NCI-H2081 treated with DMSO at 0.1 percent for 48 hours (cell line): ENCODE results near the gene SEC16A.

ENCODE experiments used
- DNase-seq: peaks from one replicate; lab custom pipeline; 2025; lab: John Stamatoyannopoulos, UW

Gene SEC16A

DNA sequence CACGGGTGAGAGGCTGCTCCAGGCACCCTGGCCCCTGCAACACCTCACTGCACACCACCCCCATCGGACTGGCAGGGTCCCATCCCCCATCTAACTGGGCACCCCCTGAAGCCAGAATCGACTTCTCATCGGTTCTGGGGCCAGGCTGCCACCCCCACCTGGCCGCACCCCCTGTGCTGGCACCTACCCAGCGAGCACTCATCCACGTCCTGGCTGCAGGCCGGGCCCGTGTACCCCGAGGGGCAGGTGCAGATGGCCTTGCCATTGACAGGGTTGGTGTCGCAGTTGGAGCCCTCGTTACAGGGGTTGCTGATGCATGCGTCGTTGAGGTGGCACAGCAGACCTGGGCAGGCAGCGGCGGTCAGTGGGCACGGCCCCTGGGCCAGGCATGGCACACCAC, 35.1 kb upstream of the SEC16A start:
- DNase-seq, result no peak

DNA sequence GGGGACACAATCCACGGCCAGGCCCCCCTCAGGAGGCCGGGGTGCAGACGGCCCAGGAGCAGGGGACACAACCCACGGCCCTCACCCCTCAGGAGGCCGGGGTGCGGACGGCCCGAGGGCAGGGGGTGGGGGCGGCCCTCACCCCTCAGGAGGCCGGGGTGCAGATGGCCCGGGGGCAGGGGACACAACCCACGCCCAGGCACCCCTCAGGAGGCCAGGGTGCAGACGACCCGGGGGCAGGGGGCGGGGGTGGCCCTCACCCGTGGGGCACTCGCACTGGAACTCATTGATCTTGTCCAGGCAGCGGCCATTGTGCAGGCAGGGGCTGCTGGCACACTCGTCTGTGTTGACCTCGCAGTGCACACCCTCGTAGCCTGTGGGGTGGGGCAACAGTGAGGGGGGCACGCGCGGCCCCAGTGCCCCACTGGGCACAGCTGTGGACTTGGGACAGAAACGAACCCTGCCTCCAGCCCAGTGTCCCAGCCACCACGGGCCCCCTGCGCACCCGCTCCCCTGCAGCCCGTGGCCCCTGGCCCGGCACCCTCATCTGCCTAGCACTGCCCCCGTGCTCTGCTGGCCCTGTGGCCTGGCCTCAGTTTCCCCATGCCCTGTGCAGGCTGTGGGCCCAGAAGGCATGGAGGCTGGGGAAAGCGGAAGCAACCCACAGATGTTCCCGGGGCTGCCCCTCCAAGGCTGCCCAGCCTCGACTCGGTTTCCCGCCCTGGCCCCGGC, 34.3 kb upstream of the SEC16A start:
- no peak for DNase-seq

DNA sequence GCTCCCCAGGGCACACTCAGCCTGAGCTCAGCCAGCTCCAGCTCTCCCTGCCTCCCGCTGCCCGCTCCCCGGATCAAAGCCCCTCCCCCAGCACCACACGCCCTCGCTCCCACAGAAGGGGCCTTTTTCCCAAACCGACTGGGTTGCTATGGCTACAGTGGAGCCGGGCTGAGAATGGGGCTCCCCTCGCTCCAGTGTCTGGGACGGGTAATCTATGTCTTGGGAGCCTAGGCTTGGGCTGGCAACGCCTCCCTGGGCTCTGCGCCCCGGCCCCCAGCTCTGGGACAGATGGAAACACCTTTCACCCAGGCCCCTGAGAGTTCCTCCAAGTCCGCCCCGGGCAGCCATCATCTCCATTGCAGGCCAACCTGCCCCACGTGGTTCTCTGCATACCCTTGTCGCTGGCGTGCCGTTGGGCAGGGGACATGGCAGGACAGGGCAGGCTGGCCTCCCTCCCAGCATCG, 33.4 kb upstream of the SEC16A start:
- DNase-seq, result no peak

DNA sequence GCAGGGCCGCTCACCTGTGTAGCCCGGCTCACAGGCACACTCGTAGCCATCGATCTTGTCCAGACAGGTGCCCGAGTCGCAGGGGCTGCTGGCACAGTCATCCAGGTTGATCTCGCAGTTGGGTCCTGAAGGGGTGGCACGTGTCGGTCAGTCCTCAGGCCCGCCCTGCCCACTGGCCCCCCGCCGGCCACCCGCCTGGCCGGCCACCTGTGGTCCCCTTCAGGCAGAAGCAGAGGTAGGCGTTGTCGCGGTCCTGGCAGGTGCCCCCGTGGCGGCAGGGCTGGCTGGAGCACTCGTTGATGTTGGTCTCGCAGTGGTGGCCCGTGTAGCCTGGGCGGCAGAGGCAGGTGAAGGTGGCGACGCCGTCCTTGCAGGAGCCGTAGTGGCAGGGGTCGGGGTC, 32.4 kb upstream of the SEC16A start:
- DNase-seq, result no peak

DNA sequence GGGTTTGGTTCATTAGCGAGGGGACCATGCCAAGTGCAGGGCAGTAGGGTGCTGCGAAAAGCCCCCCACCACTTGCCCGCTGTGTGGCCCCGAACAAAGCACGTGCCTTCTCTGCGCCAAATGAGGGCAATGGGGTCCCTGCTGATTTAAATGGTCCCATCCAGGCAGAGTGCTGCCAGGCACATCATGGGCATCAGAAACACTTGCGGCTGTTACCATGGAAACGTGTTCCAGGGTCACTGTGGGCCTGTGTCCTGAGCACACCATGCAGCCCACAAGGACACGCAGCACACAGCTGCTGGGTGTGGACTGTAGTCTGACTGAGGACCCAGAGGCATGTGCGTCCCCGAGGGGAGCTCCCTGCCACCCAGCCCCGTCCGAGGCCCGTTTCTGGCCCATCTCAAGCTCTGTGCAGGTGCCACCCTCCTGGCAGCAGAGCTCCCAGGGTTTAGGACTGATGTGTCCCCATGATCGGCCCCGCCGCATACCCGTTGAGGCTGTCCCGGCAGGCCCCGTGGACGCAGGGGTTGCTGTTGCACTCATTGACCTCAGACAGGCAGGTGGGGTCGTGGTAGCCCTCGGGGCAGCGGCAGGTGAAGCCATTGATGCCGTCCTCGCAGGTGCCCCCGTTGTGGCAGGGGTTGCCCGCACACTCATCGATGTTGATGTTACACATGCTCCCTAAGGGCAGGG, 31.3 kb upstream of the SEC16A start:
- DNase-seq, result no peak

DNA sequence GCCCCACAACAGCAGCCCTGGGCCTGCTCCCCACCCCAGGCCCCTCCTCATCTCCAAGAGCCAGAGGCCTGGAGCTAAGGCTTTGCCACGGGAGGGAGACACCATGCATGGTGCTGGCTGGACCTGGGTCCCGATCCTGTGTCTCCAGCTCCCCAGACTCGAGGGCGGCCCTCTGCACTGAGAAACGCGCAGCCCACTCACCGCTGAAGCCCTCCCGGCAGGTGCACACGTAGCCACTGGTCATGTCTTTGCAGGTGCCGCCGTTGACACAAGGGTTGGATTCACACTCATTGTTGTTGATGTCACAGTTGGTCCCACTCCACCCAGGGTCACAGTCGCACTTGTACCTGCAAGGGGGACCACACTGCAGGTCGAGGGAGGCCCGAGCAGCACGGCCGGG, 30.4 kb upstream of the SEC16A start:
- DNase-seq, result no peak

DNA sequence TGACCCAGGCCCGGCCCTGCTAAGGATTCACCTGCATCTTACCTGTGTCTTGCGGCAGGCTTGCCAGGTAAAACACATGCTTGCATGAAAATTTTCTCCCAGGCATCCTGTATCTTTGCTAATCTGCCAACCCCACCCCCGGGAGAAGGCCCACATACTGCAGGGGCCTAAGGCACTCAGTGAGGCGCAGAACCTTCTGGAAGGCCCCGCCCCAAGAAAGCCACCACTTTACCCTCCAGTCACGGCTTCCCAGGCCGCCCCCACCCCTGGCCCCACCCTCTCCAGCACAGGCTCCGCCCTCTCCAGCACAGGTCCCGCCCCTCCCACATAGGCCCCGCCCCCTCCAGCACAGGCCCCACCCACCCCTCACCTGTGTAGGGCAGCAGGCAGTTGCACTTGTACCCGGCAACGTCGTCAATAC, 29.8 kb upstream of the SEC16A start:
- no peak for DNase-seq

DNA sequence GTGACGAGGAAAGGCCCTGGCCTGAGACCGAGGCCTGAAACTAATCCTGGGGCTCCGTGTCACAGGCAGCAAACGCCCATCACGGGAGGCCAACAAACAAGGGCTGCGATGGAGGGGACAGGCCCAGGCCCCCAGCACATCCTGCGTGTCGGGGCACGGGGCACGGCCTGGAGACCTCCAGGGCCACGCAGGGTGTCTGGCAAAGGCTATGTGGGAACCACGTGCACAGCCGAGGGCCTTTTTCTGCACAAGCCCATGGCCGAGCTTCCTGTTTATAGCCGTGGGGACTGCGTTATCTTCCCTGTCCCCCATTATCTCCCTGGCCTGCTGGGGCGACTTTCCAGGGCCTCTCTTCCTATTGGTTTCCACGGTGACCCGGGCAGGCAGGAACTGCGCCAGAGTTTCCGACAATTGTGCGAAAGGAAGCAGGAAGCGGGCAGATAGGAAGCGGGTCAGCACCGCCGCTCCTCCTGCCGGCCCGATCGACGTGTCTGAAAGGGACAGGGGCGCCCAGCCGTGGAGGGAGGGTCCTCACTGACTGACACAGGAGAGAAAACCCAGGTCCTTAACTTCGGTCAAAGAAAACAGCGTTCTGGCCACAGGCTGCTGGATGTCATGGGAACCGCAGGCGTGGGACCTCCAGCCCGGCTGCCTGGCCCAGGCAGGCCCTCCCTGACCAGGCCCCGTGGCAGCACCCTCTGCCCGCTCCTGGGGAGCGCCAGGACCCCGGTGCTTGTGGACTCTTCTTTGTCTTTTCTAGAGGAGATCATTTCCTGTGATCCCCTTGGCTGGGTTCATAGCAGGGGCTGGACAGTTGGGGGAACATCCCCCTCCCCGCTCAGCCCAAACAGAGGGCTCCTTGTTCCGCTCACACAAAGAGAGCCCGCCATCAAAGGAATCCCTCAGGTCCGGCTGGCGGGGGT, 29.1 kb upstream of the SEC16A start:
- no peak for DNase-seq

DNA sequence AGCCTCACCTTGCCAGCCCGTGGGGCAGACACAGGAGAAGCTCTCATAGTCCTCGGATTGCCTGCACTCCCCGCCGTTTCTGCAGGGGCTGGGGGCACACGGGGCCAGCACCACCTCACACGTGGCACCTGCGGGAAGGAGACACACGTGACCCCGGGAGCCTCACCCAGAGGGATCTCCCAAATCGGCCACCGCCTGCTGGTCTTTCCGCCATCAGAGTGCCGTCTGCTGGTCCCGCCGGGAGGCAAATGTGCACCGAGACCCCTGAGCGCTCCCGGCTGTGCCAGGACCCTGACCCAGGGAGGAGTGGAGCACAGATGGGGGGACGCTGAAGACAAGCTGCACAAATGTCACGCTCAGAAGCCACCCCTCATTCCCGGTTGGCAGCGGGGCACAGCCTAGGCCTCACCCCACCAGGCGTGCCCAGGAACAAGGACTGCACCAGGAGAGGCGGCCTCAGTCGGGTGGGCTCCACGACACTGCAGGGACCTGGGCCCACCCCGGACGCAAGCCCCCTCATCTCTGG, 28.4 kb upstream of the SEC16A start:
- DNase-seq, result no peak

DNA sequence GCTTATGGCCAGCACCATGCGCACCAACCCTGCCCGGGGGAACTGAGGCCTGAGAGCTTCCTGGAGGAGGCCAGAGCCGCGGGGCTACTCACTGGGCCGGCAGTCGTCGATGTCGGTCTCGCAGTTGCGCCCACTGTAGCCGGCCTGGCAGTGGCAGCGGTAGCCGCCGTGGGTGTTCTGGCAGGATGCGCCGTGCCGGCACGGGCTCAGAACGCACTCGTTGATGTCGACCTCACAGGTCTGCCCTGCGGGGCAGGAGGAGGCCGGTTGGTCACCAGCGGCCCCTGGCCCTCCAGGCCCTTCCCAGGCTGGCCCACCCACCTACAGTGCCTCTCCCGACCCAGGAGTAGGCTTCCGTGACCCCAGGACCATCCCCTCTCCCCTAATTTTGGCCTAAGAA, 27.7 kb upstream of the SEC16A start:
- DNase-seq, result no peak

DNA sequence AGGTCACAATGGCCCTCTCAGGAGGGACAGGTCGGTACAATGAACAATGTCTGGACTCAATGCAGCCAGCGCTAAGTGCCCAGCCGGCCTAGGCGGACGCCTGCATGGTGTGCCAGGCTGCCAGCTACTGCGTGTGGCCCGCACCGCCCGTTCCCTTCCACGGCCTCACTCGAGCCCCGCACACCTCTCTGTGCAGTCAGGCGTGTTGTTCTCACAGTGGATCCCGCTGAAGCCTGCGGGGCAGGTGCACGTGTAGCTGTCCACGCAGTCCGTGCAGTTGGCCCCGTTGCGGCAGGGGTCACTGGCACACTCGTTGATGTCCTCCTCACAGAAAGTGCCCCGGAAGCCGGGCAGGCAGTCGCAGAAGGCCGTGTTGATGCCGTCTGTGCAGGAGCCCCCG, 26.7 kb upstream of the SEC16A start:
- DNase-seq, result no peak

DNA sequence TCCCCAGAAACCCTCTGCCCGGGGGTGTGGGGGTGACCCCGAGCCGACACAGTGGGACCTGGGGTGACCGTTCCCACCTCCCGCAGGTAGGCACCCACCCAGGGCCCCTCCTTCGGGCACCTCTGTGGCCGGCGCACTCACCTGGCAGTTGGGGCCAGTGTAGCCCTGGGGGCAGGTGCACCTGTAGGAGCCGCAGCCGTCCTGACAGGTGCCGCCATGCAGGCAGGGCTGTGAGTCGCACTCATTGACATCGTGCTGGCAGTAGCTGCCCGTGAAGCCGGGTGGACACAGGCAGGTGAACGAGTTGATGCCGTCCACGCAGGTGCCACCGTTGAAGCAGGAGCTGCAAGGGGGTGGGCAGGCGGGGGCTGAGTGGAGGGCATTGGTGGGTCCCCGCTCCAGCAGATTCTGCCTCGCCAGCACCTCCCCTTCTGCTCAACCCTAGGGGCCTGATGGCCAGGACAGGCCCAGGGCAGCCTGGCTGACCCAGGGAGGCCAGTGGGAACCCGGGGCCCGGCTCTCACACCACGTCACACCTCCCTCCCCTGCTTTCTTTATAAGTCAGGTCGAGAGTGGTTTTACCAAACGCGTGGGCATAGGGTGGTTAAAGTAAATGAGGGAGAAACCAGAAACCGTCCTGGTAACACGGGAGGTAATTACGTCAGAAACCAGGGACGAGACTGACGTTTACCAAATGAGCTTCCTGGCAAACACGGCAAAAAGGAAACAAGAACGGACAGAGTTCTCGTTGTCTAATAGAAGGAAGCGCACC, 26.1 kb upstream of the SEC16A start:
- no peak for DNase-seq

DNA sequence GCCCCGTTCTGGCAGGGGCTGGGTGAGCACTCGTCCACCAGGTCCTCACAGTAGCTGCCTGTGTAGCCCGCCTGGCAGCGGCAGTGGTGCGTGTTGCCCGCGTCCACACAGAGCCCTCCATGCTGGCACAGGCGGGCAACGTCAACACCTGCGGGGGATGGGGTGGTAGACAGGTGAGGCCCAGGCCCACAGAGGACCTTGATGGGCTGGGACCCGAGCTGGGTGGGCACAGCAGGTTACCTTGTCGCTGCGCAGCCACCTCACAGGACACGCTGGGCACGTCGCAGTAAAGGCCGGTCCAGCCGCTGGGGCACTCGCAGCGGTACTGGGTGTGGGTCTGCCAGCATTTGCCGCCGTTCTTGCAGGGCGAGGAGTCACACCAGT, 25.1 kb upstream of the SEC16A start:
- DNase-seq, result no peak

DNA sequence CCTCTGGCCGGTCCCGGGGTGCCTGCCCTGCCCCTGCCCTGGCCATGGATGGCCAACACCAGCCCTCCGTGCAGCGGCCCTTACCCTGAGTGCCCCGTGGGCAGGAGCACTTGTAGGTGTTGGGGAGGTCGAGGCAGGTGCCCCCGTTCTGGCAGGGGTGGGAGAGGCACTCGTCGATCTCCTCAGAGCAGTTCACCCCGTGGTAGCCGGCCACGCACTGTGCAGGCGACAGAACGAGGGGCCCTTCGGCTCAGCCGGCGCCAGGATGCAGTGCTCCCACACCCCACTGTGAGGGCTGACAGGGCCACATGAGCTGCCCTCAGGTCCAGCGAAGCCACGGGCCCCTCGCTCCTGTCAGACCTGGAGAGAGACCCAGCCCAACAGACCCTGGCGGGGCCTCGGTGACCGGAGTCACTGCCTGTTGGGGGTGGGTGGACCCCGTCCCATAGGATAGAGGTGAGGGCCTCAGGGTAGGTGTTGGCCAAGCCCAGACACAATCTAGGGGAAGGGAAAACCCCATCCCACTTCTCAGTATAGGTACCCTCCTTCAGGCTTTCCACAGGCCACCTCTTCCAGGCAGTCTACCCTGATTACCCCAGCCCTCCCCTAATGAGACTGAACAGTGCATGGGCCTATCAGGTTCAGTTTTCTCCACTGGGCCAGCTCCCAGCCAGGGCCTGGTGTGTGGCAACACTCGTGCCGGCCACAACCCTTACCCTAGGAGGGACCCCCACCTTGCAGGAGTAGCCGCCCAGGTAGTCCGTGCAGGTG, 24.6 kb upstream of the SEC16A start:
- no peak for DNase-seq

DNA sequence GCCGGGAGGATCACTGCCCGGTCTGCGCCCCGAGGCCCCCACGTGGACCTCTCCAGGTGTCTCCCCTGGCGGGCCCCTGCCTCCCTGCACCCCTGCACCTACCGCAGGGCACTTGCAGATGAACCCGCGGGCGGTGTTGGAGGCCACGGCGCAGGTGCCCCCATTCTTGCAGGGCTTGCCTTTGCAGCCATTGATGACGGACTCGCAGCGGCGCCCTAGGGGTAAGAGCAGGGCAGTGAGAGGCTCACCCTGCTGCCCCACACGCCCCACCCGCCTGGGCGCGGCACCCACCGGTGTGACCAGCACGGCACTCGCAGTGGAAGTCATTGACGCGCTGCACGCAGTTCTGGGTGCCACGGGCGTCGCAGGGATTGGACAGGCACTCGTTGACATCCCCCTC, 23.6 kb upstream of the SEC16A start:
- DNase-seq, result no peak

DNA sequence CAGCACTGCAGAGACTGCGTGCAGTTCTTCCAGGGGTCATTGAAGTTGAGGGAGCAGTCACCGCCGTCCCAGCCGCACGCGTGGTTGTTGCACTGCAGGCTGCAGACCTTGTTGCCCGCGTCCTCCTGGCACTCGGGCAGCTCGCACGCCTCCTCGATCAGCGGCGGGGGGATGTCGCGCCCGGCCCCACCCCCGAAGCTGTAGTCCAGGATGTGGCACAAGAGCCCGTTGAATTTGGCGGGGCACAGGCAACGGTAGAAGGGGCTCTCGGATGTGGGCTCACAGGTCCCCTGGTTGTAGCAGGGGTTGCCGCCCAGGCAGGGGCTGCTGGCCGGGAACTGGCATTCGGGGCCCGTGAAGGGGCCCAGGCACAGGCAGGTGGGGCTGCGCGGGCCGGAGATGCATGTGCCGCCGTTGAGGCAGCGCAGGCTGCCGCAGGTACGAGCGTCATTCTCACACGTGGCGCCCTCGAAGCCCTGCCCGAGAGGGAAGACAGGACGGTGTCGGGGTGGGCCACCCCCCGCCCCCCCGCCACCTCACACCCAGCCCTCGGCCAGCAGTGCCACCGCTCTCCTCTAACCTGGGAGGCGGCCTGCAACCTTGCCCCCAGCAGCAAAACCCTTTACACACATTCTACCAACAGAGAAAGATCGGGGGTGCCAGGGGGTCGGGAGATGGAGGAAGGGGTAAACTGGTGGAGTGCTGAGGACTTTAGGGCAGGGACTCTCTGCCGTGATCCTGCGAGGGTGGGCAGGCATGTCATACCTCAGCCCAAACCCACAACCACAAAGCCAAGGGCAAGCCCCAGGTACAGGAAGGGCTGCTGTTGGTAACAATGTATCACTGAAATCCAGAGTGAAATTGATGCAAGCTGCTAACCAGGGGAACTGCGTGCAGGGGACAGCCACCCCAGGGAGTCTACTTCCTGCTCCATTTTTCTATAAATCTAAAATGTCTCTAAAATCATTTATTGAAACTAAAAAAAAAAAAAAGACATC, 22.9 kb upstream of the SEC16A start:
- no peak for DNase-seq

DNA sequence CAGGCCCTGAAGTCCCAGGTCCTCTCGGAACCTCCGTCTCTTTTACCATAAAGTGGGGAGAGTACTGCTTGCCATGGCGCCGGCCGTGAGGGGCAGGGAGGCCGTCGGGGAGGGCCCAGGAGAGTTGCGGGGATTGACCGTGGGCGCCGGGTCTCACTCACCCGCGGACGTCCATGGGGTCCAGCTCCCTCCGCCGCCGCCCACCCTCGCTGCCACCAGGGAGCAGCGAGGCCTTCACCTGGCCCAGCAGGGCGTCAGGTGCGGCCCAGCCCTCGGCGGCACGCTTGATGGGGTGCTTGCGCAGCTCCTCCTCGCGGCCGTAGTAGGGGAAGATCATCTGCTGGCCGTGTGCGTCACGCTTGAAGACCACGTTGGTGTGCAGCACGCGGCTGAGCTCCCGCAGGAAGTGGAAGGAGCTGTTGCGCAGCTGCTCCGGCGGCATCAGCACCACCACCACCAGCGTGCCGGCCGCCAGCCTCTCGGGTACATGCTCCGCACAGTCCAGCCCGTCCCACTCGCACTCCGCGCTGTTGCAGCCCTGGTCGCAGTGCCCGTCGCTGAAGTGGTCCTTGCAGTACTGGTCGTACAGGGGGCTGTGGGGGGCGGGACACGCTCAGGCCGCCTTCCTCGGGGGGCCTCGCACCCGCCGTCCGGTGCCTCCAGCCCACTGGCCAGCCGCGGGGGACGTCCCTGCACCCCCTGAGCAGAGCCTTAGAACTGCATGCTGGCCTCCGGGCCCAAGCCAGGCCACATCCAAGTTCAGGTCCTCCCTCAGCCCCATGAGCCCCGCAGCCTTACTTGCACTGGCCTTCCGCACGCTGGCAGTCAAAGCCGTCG, 21.9 kb upstream of the SEC16A start:
- DNase-seq, result no peak

DNA sequence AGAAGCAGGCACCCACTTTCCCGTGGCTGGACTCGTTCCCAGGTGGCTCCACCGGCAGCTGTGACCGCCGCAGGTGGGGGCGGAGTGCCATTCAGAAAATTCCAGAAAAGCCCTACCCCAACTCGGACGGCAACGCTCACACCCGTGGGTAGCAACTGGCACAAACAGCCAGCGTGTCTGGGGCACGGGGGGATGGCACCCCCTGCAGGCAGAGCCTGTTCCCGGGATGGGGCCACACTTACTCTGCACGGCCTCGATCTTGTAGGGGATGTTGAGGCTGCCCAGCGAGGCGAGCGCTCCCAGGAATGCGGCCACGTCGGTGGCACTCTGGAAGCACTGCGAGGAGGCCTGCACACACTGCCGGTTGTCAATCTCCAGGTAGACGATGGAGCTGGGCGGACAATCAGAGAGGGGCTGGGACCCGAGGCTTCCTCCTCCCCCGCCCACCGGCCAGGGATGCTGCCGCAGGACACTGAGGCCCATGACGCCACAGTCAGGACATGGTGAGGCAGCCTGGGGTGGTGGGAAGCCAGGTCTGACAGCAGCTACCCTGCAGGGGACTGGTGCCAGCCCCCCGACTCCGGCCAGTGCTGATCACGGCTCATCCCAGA, 20.2 kb upstream of the SEC16A start:
- no peak for DNase-seq
